WI38 (cell line): ENCODE data around the gene LILRA6.
"Not testable (repeated sequence)": the region's sequence is repeated elsewhere in the genome, so short reads cannot be mapped to it uniquely, and the experiment has no call there.

Experiments used
- H3K4me3 ChIP-seq: 2 replicates; pipeline ENCODE4 v1.5.1; 2011; ENCODE audit warnings: low read depth, mild to moderate bottlenecking, control low read depth, low read length
- TF ChIP-seq, protein P1 (sequence below): IDR thresholded peaks from 2 replicates; pipeline ENCODE4 v1.5.1; 2012; ENCODE audit warnings: low read depth, mild to moderate bottlenecking, control low read depth, low read length

Gene LILRA6

GRCh38 chr19:54275951-54276350 lies 33.4 kb upstream of the LILRA6 start:
- TF ChIP-seq, protein P1, sequence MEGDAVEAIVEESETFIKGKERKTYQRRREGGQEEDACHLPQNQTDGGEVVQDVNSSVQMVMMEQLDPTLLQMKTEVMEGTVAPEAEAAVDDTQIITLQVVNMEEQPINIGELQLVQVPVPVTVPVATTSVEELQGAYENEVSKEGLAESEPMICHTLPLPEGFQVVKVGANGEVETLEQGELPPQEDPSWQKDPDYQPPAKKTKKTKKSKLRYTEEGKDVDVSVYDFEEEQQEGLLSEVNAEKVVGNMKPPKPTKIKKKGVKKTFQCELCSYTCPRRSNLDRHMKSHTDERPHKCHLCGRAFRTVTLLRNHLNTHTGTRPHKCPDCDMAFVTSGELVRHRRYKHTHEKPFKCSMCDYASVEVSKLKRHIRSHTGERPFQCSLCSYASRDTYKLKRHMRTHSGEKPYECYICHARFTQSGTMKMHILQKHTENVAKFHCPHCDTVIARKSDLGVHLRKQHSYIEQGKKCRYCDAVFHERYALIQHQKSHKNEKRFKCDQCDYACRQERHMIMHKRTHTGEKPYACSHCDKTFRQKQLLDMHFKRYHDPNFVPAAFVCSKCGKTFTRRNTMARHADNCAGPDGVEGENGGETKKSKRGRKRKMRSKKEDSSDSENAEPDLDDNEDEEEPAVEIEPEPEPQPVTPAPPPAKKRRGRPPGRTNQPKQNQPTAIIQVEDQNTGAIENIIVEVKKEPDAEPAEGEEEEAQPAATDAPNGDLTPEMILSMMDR, result no peak
- no peak overlapping the region for H3K4me3 ChIP-seq

DNA sequence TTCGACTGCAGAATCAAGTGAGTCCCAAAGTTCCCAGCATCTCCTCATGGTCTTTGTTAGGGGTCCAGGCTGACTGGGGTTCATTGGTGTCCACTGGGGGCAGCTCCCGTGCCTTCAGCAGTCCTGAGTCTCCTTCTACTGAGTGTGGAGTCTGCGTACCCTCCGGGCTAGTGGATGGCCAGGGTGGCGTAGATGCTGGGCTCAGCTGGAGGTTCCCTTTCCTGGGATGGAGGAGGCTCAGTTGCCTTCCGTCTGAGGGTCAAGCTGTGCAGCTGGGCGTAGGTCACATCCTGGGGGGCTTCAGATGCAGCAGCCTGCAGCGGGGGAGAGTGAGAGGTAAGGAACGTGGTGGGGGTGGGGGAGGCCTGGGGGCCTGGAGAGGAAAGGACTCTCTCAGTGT lies 31.9 kb upstream of the LILRA6 start:
- H3K4me3 ChIP-seq, result not testable (repeated sequence)

GRCh38 chr19:54273821-54274220 lies 31.2 kb upstream of the LILRA6 start:
- TF ChIP-seq, protein P1, result no peak

GRCh38 chr19:54272181-54272580 lies 29.6 kb upstream of the LILRA6 start:
- not testable (repeated sequence) for H3K4me3 ChIP-seq

More at GRCh38 chr19:54273821-54274220, 31.2 kb upstream of the LILRA6 start:
- no peak overlapping the region for H3K4me3 ChIP-seq

GRCh38 chr19:54271587-54271986 lies 29.0 kb upstream of the LILRA6 start:
- not testable (repeated sequence) for H3K4me3 ChIP-seq

GRCh38 chr19:54271106-54271505 lies 28.5 kb upstream of the LILRA6 start:
- TF ChIP-seq, protein P1, result no peak
- no peak overlapping the region for H3K4me3 ChIP-seq

DNA sequence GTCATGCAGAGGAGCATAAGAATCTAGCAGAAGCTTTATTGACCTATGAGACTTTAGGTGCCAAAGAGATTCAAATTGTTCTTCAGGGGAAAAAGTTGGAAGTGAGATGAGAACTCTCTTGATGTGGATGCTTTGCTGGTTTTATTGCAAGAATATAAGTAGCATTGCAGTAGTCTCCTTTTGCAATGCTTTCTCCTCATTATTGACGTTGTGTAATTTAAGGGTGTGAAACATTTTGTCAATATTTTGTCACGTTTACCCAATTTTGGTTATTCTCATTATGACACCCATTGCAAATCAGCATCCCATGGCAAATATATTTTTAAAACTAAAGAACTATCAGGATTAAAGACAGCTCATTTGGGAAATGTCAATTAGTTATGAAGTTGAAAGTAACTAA lies 26.3 kb upstream of the LILRA6 start:
- TF ChIP-seq, protein P1, result no peak
- no peak overlapping the region for H3K4me3 ChIP-seq

- TF ChIP-seq, protein P1, result peak; percentile 65
- no peak overlapping the region for H3K4me3 ChIP-seq
Observed at GRCh38 chr19:54266133-54266532, 23.5 kb upstream of the LILRA6 start.

DNA sequence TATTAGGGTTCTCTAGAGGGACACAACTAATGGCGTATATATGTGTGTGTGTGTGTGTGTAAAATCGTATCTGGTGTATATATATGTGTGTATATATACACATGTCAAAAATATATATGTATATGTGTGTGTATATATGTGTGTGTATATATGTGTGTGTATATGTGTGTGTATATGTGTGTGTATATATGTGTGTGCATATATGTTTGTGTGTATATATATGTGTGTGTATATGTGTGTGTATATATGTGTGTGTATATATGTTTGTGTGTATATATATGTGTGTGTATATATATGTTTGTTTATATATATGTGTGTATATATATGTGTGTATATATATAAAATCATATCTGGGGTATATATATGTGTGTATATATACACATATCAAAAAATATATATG lies 19.9 kb upstream of the LILRA6 start:
- TF ChIP-seq, protein P1, result no peak

More for the DNA sequence above, 19.9 kb upstream of the LILRA6 start:
- H3K4me3 ChIP-seq, result no peak overlapping the region
